HepG2 (cell line): Measurements from ENCODE around the gene NKAIN4.

Source experiments
- EP300 ChIP-seq, 3 experiments: sonication (generic) in 1 of 3; formaldehyde crosslinking in 1 of 3; IDR thresholded peaks; 2 replicates each; pipeline versions ENCODE4 v1.5.1 to v1.6.1; 2011 to 2020; ENCODE audit warnings: low read depth in 2 of 3, low read length in 2 of 3, borderline replicate concordance in 1 of 3, improper control_type of control experiment in 1 of 3, mild to moderate bottlenecking in 1 of 3, missing genetic modification reagents in 1 of 3, moderate library complexity in 1 of 3
- ETV6 ChIP-seq: sonication (generic); formaldehyde crosslinking; conservative IDR thresholded peaks from 2 replicates; pipeline ENCODE4 v1.4.0; 2020; ENCODE audit warnings: missing genetic modification reagents
- HNRNPH1 ChIP-seq: fragments of 200-400 bp; formaldehyde crosslinking; optimal IDR thresholded peaks from 2 replicates; pipeline ENCODE3; 2017; ENCODE audit warnings: mild to moderate bottlenecking, low read depth, low read length
- ISL2 ChIP-seq: sonication (generic); formaldehyde crosslinking; IDR thresholded peaks from 2 replicates; pipeline ENCODE4 v1.5.0; 2020; ENCODE audit warnings: missing genetic modification reagents
- POLR2A ChIP-seq, 2 experiments: IDR thresholded peaks; 2 replicates each; pipeline ENCODE4 v1.6.1; 2011; ENCODE audit warnings: low read depth in 2 of 2, low read length in 2 of 2, mild to moderate bottlenecking in 1 of 2, moderate library complexity in 1 of 2; ENCODE audit not compliant: insufficient read depth in 1 of 2
- POLR2AphosphoS5 ChIP-seq: IDR thresholded peaks from 2 replicates; pipeline ENCODE4 v1.6.1; 2012; ENCODE audit warnings: low read depth, low read length
- ZC3H4 ChIP-seq: sonication (generic); formaldehyde crosslinking; IDR thresholded peaks from 2 replicates; pipeline ENCODE4 v1.4.0; 2020; ENCODE audit warnings: missing genetic modification reagents, borderline replicate concordance
- ZFP91 ChIP-seq: sonication (generic); formaldehyde crosslinking; IDR thresholded peaks from 2 replicates; pipeline ENCODE4 v1.9.0; 2022; ENCODE audit warnings: missing genetic modification reagents, mild to moderate bottlenecking, borderline replicate concordance
- TF ChIP-seq, protein P1 (sequence below): sonication (generic); formaldehyde crosslinking; IDR thresholded peaks from 2 replicates; pipeline ENCODE4 v1.8.1; 2023; ENCODE audit warnings: mild to moderate bottlenecking, inconsistent platforms, moderate library complexity, missing genetic modification reagents, borderline replicate concordance
- TF ChIP-seq, protein P2 (sequence below): sonication (generic); formaldehyde crosslinking; IDR thresholded peaks from 2 replicates; pipeline ENCODE4 v1.4.0; 2020; ENCODE audit warnings: missing genetic modification reagents
- TF ChIP-seq, protein P3 (sequence below): IDR thresholded peaks from 2 replicates; pipeline ENCODE4 v1.6.1; 2012; ENCODE audit warnings: inconsistent platforms

GRCh38 chr20:63243604-63244247, 10.5 kb downstream of the NKAIN4 start:
- no peak for TF ChIP-seq POLR2AphosphoS5
- TF ChIP-seq ZC3H4 = no peak
- TF ChIP-seq EP300 (IDR thresholded peaks at IDR 0.05; ENCODE audit: low read depth in 2 of 2, low read length in 2 of 2) = no peak
- no peak for TF ChIP-seq EP300 (CRISPR knock-in tag; IDR thresholded peaks at IDR 0.05; ENCODE audit: borderline replicate concordance)
- TF ChIP-seq ZFP91 (CRISPR knock-in tag) = no peak
- no peak for TF ChIP-seq POLR2A (IDR thresholded peaks at IDR 0.05; ENCODE audit: insufficient read depth in 1 of 2, low read depth in 2 of 2, low read length in 2 of 2)
- TF ChIP-seq, protein P1, sequence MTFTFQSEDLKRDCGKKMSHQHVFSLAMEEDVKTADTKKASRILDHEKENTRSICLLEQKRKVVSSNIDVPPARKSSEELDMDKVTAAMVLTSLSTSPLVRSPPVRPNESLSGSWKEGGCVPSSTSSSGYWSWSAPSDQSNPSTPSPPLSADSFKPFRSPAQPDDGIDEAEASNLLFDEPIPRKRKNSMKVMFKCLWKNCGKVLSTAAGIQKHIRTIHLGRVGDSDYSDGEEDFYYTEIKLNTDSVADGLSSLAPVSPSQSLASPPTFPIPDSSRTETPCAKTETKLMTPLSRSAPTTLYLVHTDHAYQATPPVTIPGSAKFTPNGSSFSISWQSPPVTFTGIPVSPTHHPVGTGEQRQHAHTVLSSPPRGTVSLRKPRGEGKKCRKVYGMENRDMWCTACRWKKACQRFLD (CRISPR knock-in tag) = no peak
- no peak for TF ChIP-seq HNRNPH1
- TF ChIP-seq, protein P2, sequence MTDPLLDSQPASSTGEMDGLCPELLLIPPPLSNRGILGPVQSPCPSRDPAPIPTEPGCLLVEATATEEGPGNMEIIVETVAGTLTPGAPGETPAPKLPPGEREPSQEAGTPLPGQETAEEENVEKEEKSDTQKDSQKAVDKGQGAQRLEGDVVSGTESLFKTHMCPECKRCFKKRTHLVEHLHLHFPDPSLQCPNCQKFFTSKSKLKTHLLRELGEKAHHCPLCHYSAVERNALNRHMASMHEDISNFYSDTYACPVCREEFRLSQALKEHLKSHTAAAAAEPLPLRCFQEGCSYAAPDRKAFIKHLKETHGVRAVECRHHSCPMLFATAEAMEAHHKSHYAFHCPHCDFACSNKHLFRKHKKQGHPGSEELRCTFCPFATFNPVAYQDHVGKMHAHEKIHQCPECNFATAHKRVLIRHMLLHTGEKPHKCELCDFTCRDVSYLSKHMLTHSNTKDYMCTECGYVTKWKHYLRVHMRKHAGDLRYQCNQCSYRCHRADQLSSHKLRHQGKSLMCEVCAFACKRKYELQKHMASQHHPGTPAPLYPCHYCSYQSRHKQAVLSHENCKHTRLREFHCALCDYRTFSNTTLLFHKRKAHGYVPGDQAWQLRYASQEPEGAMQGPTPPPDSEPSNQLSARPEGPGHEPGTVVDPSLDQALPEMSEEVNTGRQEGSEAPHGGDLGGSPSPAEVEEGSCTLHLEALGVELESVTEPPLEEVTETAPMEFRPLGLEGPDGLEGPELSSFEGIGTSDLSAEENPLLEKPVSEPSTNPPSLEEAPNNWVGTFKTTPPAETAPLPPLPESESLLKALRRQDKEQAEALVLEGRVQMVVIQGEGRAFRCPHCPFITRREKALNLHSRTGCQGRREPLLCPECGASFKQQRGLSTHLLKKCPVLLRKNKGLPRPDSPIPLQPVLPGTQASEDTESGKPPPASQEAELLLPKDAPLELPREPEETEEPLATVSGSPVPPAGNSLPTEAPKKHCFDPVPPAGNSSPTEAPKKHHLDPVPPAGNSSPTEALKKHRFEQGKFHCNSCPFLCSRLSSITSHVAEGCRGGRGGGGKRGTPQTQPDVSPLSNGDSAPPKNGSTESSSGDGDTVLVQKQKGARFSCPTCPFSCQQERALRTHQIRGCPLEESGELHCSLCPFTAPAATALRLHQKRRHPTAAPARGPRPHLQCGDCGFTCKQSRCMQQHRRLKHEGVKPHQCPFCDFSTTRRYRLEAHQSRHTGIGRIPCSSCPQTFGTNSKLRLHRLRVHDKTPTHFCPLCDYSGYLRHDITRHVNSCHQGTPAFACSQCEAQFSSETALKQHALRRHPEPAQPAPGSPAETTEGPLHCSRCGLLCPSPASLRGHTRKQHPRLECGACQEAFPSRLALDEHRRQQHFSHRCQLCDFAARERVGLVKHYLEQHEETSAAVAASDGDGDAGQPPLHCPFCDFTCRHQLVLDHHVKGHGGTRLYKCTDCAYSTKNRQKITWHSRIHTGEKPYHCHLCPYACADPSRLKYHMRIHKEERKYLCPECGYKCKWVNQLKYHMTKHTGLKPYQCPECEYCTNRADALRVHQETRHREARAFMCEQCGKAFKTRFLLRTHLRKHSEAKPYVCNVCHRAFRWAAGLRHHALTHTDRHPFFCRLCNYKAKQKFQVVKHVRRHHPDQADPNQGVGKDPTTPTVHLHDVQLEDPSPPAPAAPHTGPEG (CRISPR knock-in tag) = no peak
- TF ChIP-seq, protein P3, sequence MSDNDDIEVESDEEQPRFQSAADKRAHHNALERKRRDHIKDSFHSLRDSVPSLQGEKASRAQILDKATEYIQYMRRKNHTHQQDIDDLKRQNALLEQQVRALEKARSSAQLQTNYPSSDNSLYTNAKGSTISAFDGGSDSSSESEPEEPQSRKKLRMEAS = no peak
- TF ChIP-seq ISL2 = no peak
- no peak for TF ChIP-seq ETV6 (CRISPR knock-in tag)
